ENCODE measurements around the gene SPATA31C1. TPM values are rescaled to one million over a fixed set of nuclear protein-coding genes. Genes with fewer than 3 reads are reported as not detected.

The SPATA31C1 gene
- total RNA-seq, 1 donor from 2014 or later: not detected

- no peak overlapping the region for H3K4me3 ChIP-seq (ENCODE audit: low read depth, low read length)
- H3K27me3 ChIP-seq (ENCODE audit: control insufficient read depth, insufficient read depth, low read length): no peaks in the 10 kb centered on the region
- H3K36me3 ChIP-seq (ENCODE audit: control insufficient read depth, insufficient read depth, low read length): no peaks in the 10 kb centered on the region
- TF ChIP-seq, protein P1, sequence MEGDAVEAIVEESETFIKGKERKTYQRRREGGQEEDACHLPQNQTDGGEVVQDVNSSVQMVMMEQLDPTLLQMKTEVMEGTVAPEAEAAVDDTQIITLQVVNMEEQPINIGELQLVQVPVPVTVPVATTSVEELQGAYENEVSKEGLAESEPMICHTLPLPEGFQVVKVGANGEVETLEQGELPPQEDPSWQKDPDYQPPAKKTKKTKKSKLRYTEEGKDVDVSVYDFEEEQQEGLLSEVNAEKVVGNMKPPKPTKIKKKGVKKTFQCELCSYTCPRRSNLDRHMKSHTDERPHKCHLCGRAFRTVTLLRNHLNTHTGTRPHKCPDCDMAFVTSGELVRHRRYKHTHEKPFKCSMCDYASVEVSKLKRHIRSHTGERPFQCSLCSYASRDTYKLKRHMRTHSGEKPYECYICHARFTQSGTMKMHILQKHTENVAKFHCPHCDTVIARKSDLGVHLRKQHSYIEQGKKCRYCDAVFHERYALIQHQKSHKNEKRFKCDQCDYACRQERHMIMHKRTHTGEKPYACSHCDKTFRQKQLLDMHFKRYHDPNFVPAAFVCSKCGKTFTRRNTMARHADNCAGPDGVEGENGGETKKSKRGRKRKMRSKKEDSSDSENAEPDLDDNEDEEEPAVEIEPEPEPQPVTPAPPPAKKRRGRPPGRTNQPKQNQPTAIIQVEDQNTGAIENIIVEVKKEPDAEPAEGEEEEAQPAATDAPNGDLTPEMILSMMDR (IDR thresholded peaks at IDR 0.05; ENCODE audit: insufficient read depth, low read length, severe bottlenecking): no peak
- DNase-seq (ENCODE audit: low read depth) (no peak), FAIRE-seq (no peak)
Observed at GRCh38 chr9:87873607-87874303, 44.0 kb upstream of the SPATA31C1 start.

- H3K27me3 ChIP-seq (ENCODE audit: control insufficient read depth, insufficient read depth, low read length): no peaks in the 10 kb centered on the region
- H3K36me3 ChIP-seq (ENCODE audit: control insufficient read depth, insufficient read depth, low read length): no peaks in the 10 kb centered on the region
- DNase-seq (ENCODE audit: low read depth) (no peak), FAIRE-seq (no peak)
- TF ChIP-seq, protein P1 (IDR thresholded peaks at IDR 0.05; ENCODE audit: insufficient read depth, low read length, severe bottlenecking): no peak
- H3K4me3 ChIP-seq (ENCODE audit: low read depth, low read length): no peak overlapping the region
Observed at GRCh38 chr9:87874304-87874623, 43.5 kb upstream of the SPATA31C1 start.

- Histone ChIP-seq H3K27me3 (ENCODE audit: control insufficient read depth, insufficient read depth, low read length) (no peaks in the 10 kb centered on the region), H3K4me3 (ENCODE audit: low read depth, low read length) (no peak overlapping the region), H3K36me3 (ENCODE audit: control insufficient read depth, insufficient read depth, low read length) (no peaks in the 10 kb centered on the region)
- TF ChIP-seq, protein P1 (IDR thresholded peaks at IDR 0.05; ENCODE audit: insufficient read depth, low read length, severe bottlenecking): no peak
- FAIRE-seq (no peak), DNase-seq (ENCODE audit: low read depth) (no peak)
Observed at GRCh38 chr9:87875060-87875459, 42.7 kb upstream of the SPATA31C1 start.

DNA sequence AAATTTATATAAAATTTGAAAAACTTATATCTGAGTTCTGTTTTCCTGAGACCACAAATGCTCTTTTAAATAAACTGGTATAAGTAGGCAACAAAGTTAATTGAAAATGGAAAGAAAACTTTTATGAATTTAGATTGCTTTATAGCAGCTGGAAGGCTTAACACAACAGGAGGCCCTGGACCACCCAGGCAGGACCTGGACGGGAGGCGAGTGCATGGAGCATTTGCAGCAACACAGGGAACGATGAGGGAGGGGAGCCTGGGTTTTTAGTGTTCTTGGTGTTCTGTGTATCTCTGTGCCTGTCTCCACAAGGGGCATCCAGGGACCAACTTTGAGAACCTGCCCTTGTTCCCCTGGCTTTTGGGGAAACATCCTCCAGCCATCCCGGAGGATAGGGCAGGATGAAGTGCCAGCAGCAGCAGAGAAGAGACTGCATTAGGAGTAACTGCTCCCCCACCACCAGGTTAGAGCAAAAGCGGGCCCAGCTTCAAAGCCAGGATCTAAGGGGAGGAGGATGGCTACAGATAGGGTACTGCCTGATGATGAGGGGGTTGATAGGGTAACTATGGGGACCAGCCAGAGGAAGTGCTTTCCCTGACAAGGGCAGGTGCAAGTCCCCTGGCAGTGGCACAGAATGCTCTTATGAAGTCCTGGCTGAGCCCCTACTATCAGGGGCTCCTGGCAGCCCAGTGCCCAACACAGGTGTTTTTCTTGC, 41.8 kb upstream of the SPATA31C1 start:
- DNase-seq (ENCODE audit: low read depth): no peak
- no peaks in the 10 kb centered on the region for H3K36me3 ChIP-seq (ENCODE audit: control insufficient read depth, insufficient read depth, low read length)
- no peaks in the 10 kb centered on the region for H3K27me3 ChIP-seq (ENCODE audit: control insufficient read depth, insufficient read depth, low read length)
- TF ChIP-seq, protein P1 (IDR thresholded peaks at IDR 0.05; ENCODE audit: insufficient read depth, low read length, severe bottlenecking): no peak
- no peak overlapping the region for H3K4me3 ChIP-seq (ENCODE audit: low read depth, low read length)
- no peak for FAIRE-seq

DNA sequence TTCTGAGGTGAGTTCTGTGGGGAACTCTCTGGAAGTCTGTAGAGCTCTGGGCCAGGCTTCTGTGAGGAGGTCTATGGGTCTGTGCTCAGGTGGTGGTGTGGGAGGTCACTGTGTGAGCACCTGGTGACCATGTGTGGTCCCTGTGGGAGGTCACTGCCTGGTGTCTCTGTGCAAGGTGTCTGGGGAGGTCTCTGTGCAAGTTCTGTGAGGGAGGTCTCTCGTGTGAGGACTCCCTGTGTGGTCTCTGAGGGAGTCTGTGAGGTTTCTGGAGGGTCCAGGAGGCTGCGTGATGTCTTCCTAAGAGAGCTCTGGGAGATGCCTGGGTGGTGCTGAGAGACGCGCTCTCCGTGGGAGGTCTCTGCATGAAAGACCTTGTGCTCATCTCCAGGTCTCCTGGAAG, 41.1 kb upstream of the SPATA31C1 start:
- Histone ChIP-seq H3K27me3 (ENCODE audit: control insufficient read depth, insufficient read depth, low read length) (no peaks in the 10 kb centered on the region), H3K36me3 (ENCODE audit: control insufficient read depth, insufficient read depth, low read length) (no peaks in the 10 kb centered on the region), H3K4me3 (ENCODE audit: low read depth, low read length) (no peak overlapping the region)
- TF ChIP-seq, protein P1 (IDR thresholded peaks at IDR 0.05; ENCODE audit: insufficient read depth, low read length, severe bottlenecking): no peak
- DNase-seq (ENCODE audit: low read depth) (no peak), FAIRE-seq (peak; percentile 13)
